Neural cell (in vitro differentiated cells): ENCODE results near the gene HSFX4. TPM values are rescaled to one million over a fixed set of nuclear protein-coding genes. Genes with fewer than 3 reads are reported as not detected.

Experiments used
- H2AFZ ChIP-seq: fragments of 200-600, 300-800 bp; sonication (generic), shearing (Covaris generic); 2 replicates; pipeline ENCODE4 v1.6.0; 2014; ENCODE audit warnings: low read depth, mild to moderate bottlenecking, antibody characterized with exemption, low read length, moderate library complexity
- H3F3A ChIP-seq: fragments of 200-600 bp; shearing (Covaris generic); 2 replicates; pipeline ENCODE4 v1.6.1; 2016; ENCODE audit warnings: mild to moderate bottlenecking, moderate library complexity, mixed read lengths, antibody characterized with exemption, low read length; ENCODE audit not compliant: insufficient read depth, poor library complexity, severe bottlenecking
- H3K27ac ChIP-seq: fragments of 200-600, 300-800 bp; sonication (generic), shearing (Covaris generic); 2 replicates; pipeline ENCODE4 v1.5.1; 2014; ENCODE audit warnings: mild to moderate bottlenecking, low read length, moderate library complexity
- H3K27me3 ChIP-seq: fragments of 300-800, 200-600 bp; sonication (generic), shearing (Covaris generic); 2 replicates; pipeline ENCODE4 v1.6.0; 2014; ENCODE audit warnings: mild to moderate bottlenecking, low read depth, low read length, moderate library complexity; ENCODE audit not compliant: insufficient read depth
- H3K36me3 ChIP-seq: fragments of 300-800, 200-600 bp; sonication (generic), shearing (Covaris generic); 2 replicates; pipeline ENCODE4 v1.5.1; 2014; ENCODE audit warnings: mild to moderate bottlenecking, antibody characterized with exemption, low read length, moderate library complexity; ENCODE audit not compliant: insufficient read depth
- H3K4me2 ChIP-seq: fragments of 300-800, 200-600 bp; sonication (generic), shearing (Covaris generic); 2 replicates; pipeline ENCODE4 v1.6.0; 2014; ENCODE audit warnings: mild to moderate bottlenecking, low read length
- H3K4me3 ChIP-seq: fragments of 300-800, 200-600 bp; sonication (generic), shearing (Covaris generic); 2 replicates; pipeline ENCODE4 v1.5.1; 2014; ENCODE audit warnings: mild to moderate bottlenecking, low read length, moderate library complexity
- H3K79me2 ChIP-seq: fragments of 200-600 bp; shearing (Covaris generic); replicated peaks from 2 replicates; pipeline ENCODE4 v1.6.0; 2014; ENCODE audit warnings: mild to moderate bottlenecking, low read length, moderate library complexity; ENCODE audit not compliant: insufficient read depth
- H3K9ac ChIP-seq: fragments of 300-800, 200-600 bp; sonication (generic), shearing (Covaris generic); 2 replicates; pipeline ENCODE4 v1.6.1; 2016; ENCODE audit warnings: mild to moderate bottlenecking, low read length, mixed read lengths
- H3K9me2 ChIP-seq: fragments of 200-600 bp; shearing (Covaris generic); 2 replicates; pipeline ENCODE4 v1.6.1; 2016; ENCODE audit warnings: mild to moderate bottlenecking, low read length, mixed read lengths; ENCODE audit not compliant: insufficient read depth
- H3K9me3 ChIP-seq: fragments of 200-600, 300-800 bp; sonication (generic), shearing (Covaris generic); 2 replicates; pipeline ENCODE4 v1.6.1; 2016; ENCODE audit warnings: mild to moderate bottlenecking, mixed run types, low read length, moderate library complexity, mixed read lengths
- H4K20me1 ChIP-seq: fragments of 200-600 bp; shearing (Covaris generic); 2 replicates; pipeline ENCODE4 v1.6.1; 2016; ENCODE audit warnings: mild to moderate bottlenecking, mixed run types; ENCODE audit not compliant: insufficient read depth
- CTCF ChIP-seq: fragments of 450-650 bp; IDR thresholded peaks from 2 replicates; pipeline ENCODE4 v1.5.1; 2014; ENCODE audit warnings: antibody characterized with exemption, mild to moderate bottlenecking, moderate library complexity; ENCODE audit not compliant: poor library complexity, severe bottlenecking
- EP300 ChIP-seq: fragments of 450-650 bp; conservative IDR thresholded peaks from 2 replicates; pipeline ENCODE4 v1.6.1; 2014; ENCODE audit warnings: antibody characterized with exemption, mild to moderate bottlenecking, moderate library complexity; ENCODE audit not compliant: poor library complexity, severe bottlenecking
- EZH2 ChIP-seq: fragments of 200-600, 300-800 bp; shearing (Covaris generic), sonication (generic); IDR thresholded peaks from 2 replicates; pipeline ENCODE4 v1.6.1; 2014; ENCODE audit warnings: antibody characterized with exemption, low read length, borderline replicate concordance, mild to moderate bottlenecking; ENCODE audit not compliant: insufficient read depth, poor library complexity, severe bottlenecking
- MXI1 ChIP-seq: fragments of 450-650 bp; conservative IDR thresholded peaks from 2 replicates; pipeline ENCODE4 v1.6.1; 2014; ENCODE audit warnings: antibody characterized with exemption, mild to moderate bottlenecking; ENCODE audit not compliant: poor library complexity, severe bottlenecking
- POLR2AphosphoS5 ChIP-seq: IDR thresholded peaks from 2 replicates; pipeline ENCODE4 v1.6.1; 2012
- RAD21 ChIP-seq: fragments of 450-650 bp; conservative IDR thresholded peaks from 2 replicates; pipeline ENCODE4 v1.6.1; 2014; ENCODE audit warnings: antibody characterized with exemption, mild to moderate bottlenecking, moderate library complexity
- REST ChIP-seq: IDR thresholded peaks from 2 replicates; pipeline ENCODE4 v1.6.1; 2012; ENCODE audit warnings: borderline replicate concordance
- SMC3 ChIP-seq: fragments of 450-650 bp; conservative IDR thresholded peaks from 2 replicates; pipeline ENCODE4 v1.6.1; 2014; ENCODE audit warnings: antibody characterized with exemption, mild to moderate bottlenecking, moderate library complexity; ENCODE audit not compliant: poor library complexity
- TAF1 ChIP-seq: IDR thresholded peaks from 2 replicates; pipeline ENCODE4 v1.6.1; 2012; ENCODE audit warnings: low read depth
- polyA plus RNA-seq: library from polyadenylated mRNA; depleted of rRNA; stranded (reverse); fragments of >200 nt; gene quantifications from 2 replicates; pipeline ENCODE4 v1.2.3, GENCODE V29; 2014

The HSFX4 gene
- polyA plus RNA-seq, 1 donor from 2014 or later = not detected

- no peak overlapping the region for H3K27ac ChIP-seq
- no peak overlapping the region for H3K9ac ChIP-seq
- H3K9me2 ChIP-seq = no peaks in the 10 kb centered on the region
- H3K4me3 ChIP-seq = no peak overlapping the region
- no peak overlapping the region for H3K4me2 ChIP-seq
- H4K20me1 ChIP-seq = no peaks in the 10 kb centered on the region
- H3F3A ChIP-seq = no peaks in the 10 kb centered on the region
- no peaks in the 10 kb centered on the region for H3K9me3 ChIP-seq
- no peaks in the 10 kb centered on the region for H3K79me2 ChIP-seq
- no peak overlapping the region for H2AFZ ChIP-seq
- H3K27me3 ChIP-seq = no peaks in the 10 kb centered on the region
- no peaks in the 10 kb centered on the region for H3K36me3 ChIP-seq
- TF ChIP-seq EZH2 (no peak), REST (no peak), MXI1 (no peak), POLR2AphosphoS5 (no peak), CTCF (no peak), EP300 (no peak)
Measured at GRCh38 chrX:149898554-149898953, 30.8 kb upstream of the HSFX4 start.

- H3K9ac ChIP-seq = no peak overlapping the region
- no peak overlapping the region for H3K4me2 ChIP-seq
- no peak overlapping the region for H2AFZ ChIP-seq
- no peak overlapping the region for H3K27ac ChIP-seq
- no peaks in the 10 kb centered on the region for H3K9me2 ChIP-seq
- H3K36me3 ChIP-seq = no peaks in the 10 kb centered on the region
- TF ChIP-seq CTCF (no peak), REST (no peak), SMC3 (no peak), TAF1 (no peak), POLR2AphosphoS5 (no peak), EP300 (no peak), MXI1 (no peak), RAD21 (no peak), EZH2 (no peak)
- H3K4me3 ChIP-seq = no peak overlapping the region
- no peaks in the 10 kb centered on the region for H3K79me2 ChIP-seq
- H3F3A ChIP-seq = no peaks in the 10 kb centered on the region
- H3K9me3 ChIP-seq = no peaks in the 10 kb centered on the region
- H3K27me3 ChIP-seq = no peaks in the 10 kb centered on the region
- H4K20me1 ChIP-seq = no peaks in the 10 kb centered on the region
Measured at GRCh38 chrX:149903889-149904748, 25.3 kb upstream of the HSFX4 start.
